Ramos (cell line): Measurements from ENCODE around the gene HSD3B1.
"Not testable (repeated sequence)": the region's sequence is repeated elsewhere in the genome, so short reads cannot be mapped to it uniquely, and the experiment has no call there.

Source experiments
- in situ Hi-C: fragments of 300-500 bp; cut with MboI; formaldehyde crosslinking; loops from one replicate; pipeline ENCODE4 v1.14.3; 2022; ENCODE audit warnings: low sequenced_read_pairs; ENCODE audit not compliant: unreplicated experiment

HSD3B1 gene

GRCh38 chr1:119489201-119489600 lies 17.8 kb upstream of the HSD3B1 start:
- in situ Hi-C loops, result no loop called here

- in situ Hi-C loops, result no loop called here
Measured at GRCh38 chr1:119490925-119491324, 16.1 kb upstream of the HSD3B1 start.

GRCh38 chr1:119492763-119493162 lies 14.2 kb upstream of the HSD3B1 start:
- in situ Hi-C loops, result no loop called here

GRCh38 chr1:119504831-119505230 lies 2.2 kb upstream of the HSD3B1 start:
- in situ Hi-C loops, result no loop called here

GRCh38 chr1:119510046-119510445 lies 3.0 kb downstream of the HSD3B1 start:
- in situ Hi-C loops, result no loop called here

- in situ Hi-C loops, result no loop called here
Measured at GRCh38 chr1:119515221-119515620, 8.2 kb downstream of the HSD3B1 start.

GRCh38 chr1:119516247-119516646 lies 9.2 kb downstream of the HSD3B1 start:
- in situ Hi-C loops, result no loop called here

- in situ Hi-C loops, result no loop called here
Measured at GRCh38 chr1:119516680-119517079, 9.7 kb downstream of the HSD3B1 start.

GRCh38 chr1:119517667-119518066 lies 10.7 kb downstream of the HSD3B1 start:
- in situ Hi-C loops, result not testable (repeated sequence)

- in situ Hi-C loops, result no loop called here
Measured at GRCh38 chr1:119531606-119532323, 24.8 kb downstream of the HSD3B1 start.

GRCh38 chr1:119532324-119532910 lies 25.4 kb downstream of the HSD3B1 start:
- in situ Hi-C loops, result no loop called here

GRCh38 chr1:119535381-119535780 lies 28.4 kb downstream of the HSD3B1 start:
- in situ Hi-C loops, result no loop called here

- in situ Hi-C loops, result no loop called here
Measured at GRCh38 chr1:119537966-119538365, 31.0 kb downstream of the HSD3B1 start.

- in situ Hi-C loops, result no loop called here
Measured at GRCh38 chr1:119539636-119540035, 32.6 kb downstream of the HSD3B1 start.

- in situ Hi-C loops, result no loop called here
Measured at GRCh38 chr1:119541389-119541788, 34.4 kb downstream of the HSD3B1 start.

- in situ Hi-C loops, result no loop called here
Measured at GRCh38 chr1:119542492-119542946, 35.5 kb downstream of the HSD3B1 start.

- in situ Hi-C loops, result no loop called here
Measured at GRCh38 chr1:119544165-119544762, 37.3 kb downstream of the HSD3B1 start.

GRCh38 chr1:119546641-119547040 lies 39.6 kb downstream of the HSD3B1 start:
- in situ Hi-C loops, result no loop called here

- in situ Hi-C loops, result no loop called here
Measured at GRCh38 chr1:119547306-119547705, 40.3 kb downstream of the HSD3B1 start.

GRCh38 chr1:119547805-119548204 lies 40.8 kb downstream of the HSD3B1 start:
- in situ Hi-C loops, result no loop called here

GRCh38 chr1:119549719-119550132 lies 42.7 kb downstream of the HSD3B1 start:
- in situ Hi-C loops, result no loop called here

- in situ Hi-C loops, result no loop called here
Measured at GRCh38 chr1:119550381-119550780, 43.4 kb downstream of the HSD3B1 start.
